NCI-H2029 (cell line): ENCODE measurements around the gene INAVA.

Experiments
- DNase-seq: peaks from one replicate; lab custom pipeline; 2025; lab: John Stamatoyannopoulos, UW

INAVA gene

GRCh38 chr1:200875416-200875815, 19.3 kb upstream of the INAVA start:
- DNase-seq, result no peak

- DNase-seq, result no peak
Observed at GRCh38 chr1:200877010-200877409, 17.7 kb upstream of the INAVA start.

GRCh38 chr1:200877839-200878551, 16.7 kb upstream of the INAVA start:
- DNase-seq, result no peak

- no peak for DNase-seq
Observed at GRCh38 chr1:200880212-200880611, 14.5 kb upstream of the INAVA start.

GRCh38 chr1:200883118-200883517, 11.6 kb upstream of the INAVA start:
- no peak for DNase-seq

GRCh38 chr1:200885623-200886402, 8.9 kb upstream of the INAVA start:
- no peak for DNase-seq

GRCh38 chr1:200886594-200886993, 8.1 kb upstream of the INAVA start:
- no peak for DNase-seq

- no peak for DNase-seq
Observed at GRCh38 chr1:200887036-200887435, 7.7 kb upstream of the INAVA start.

- no peak for DNase-seq
Observed at GRCh38 chr1:200887772-200888348, 6.8 kb upstream of the INAVA start.

- no peak for DNase-seq
Observed at GRCh38 chr1:200888349-200888838, 6.3 kb upstream of the INAVA start.

- DNase-seq, result no peak
Observed at GRCh38 chr1:200889571-200889970, 5.1 kb upstream of the INAVA start.

- no peak for DNase-seq
Observed at GRCh38 chr1:200890027-200890426, 4.7 kb upstream of the INAVA start.

- DNase-seq, result no peak
Observed at GRCh38 chr1:200890818-200891773, 3.6 kb upstream of the INAVA start.

GRCh38 chr1:200891774-200892157, 2.9 kb upstream of the INAVA start:
- DNase-seq, result no peak

- no peak for DNase-seq
Observed at GRCh38 chr1:200892546-200892945, 2.2 kb upstream of the INAVA start.

- DNase-seq, result no peak
Observed at GRCh38 chr1:200892958-200893357, 1.7 kb upstream of the INAVA start.

- no peak for DNase-seq
Observed at GRCh38 chr1:200893411-200893901, 1.2 kb upstream of the INAVA start.

GRCh38 chr1:200895443-200895789, 716 bp downstream of the INAVA start:
- no peak for DNase-seq

- DNase-seq, result no peak
Observed at GRCh38 chr1:200895801-200896530, 1.3 kb downstream of the INAVA start.

- DNase-seq, result no peak
Observed at GRCh38 chr1:200896531-200897196, 2.0 kb downstream of the INAVA start.

GRCh38 chr1:200897259-200897658, 2.6 kb downstream of the INAVA start:
- no peak for DNase-seq
